SK-N-SH treated with all-trans-retinoic acid at 6 μM for 48 hours (cell line): ENCODE data around the gene CYP2U1.

ENCODE experiments used
- ARNTL ChIP-seq: fragments of 450-650 bp; formaldehyde crosslinking; IDR thresholded peaks from 2 replicates; pipeline ENCODE4 v1.5.0; 2020; ENCODE audit warnings: low read depth, mild to moderate bottlenecking, moderate library complexity, borderline replicate concordance
- CSDC2 ChIP-seq: fragments of 250-450 bp; sonication (Bioruptor Pico); IDR thresholded peaks from 2 replicates; pipeline ENCODE4 v1.5.0; 2020; ENCODE audit warnings: mild to moderate bottlenecking, moderate library complexity
- ESRRG ChIP-seq: fragments of 250-450 bp; sonication (Bioruptor Pico); IDR thresholded peaks from 2 replicates; pipeline ENCODE4 v1.6.1; 2021; ENCODE audit warnings: mild to moderate bottlenecking
- ISL1 ChIP-seq: fragments of 250-450 bp; sonication (Bioruptor Pico); IDR thresholded peaks from 2 replicates; pipeline ENCODE4 v2.1.2; 2022; ENCODE audit warnings: mild to moderate bottlenecking, moderate library complexity
- RARB ChIP-seq: fragments of 250-450 bp; sonication (Bioruptor Pico); IDR thresholded peaks from 2 replicates; pipeline ENCODE4 v1.8.0; 2021; ENCODE audit warnings: mild to moderate bottlenecking, moderate library complexity
- TCF4 ChIP-seq: fragments of 250-450 bp; sonication (Bioruptor Pico); IDR thresholded peaks from 2 replicates; pipeline ENCODE4 v1.8.0; 2021; ENCODE audit warnings: mild to moderate bottlenecking, moderate library complexity, borderline replicate concordance
- ZFP30 ChIP-seq: fragments of 450-650 bp; formaldehyde crosslinking; IDR thresholded peaks from 2 replicates; pipeline ENCODE4 v1.5.0; 2022; ENCODE audit warnings: mild to moderate bottlenecking, moderate library complexity
- ZNF70 ChIP-seq: fragments of 450-650 bp; formaldehyde crosslinking; IDR thresholded peaks from 2 replicates; pipeline ENCODE4 v1.5.0; 2020; ENCODE audit warnings: mild to moderate bottlenecking, moderate library complexity
- ZNF8 ChIP-seq: fragments of 450-650 bp; formaldehyde crosslinking; IDR thresholded peaks from 2 replicates; pipeline ENCODE4 v1.5.0; 2020; ENCODE audit warnings: mild to moderate bottlenecking, moderate library complexity
- TF ChIP-seq, protein P1 (sequence below): fragments of 250-450 bp; sonication (Bioruptor Pico); IDR thresholded peaks from 2 replicates; pipeline ENCODE4 v1.8.0; 2020; ENCODE audit warnings: mild to moderate bottlenecking, moderate library complexity, borderline replicate concordance

DNA sequence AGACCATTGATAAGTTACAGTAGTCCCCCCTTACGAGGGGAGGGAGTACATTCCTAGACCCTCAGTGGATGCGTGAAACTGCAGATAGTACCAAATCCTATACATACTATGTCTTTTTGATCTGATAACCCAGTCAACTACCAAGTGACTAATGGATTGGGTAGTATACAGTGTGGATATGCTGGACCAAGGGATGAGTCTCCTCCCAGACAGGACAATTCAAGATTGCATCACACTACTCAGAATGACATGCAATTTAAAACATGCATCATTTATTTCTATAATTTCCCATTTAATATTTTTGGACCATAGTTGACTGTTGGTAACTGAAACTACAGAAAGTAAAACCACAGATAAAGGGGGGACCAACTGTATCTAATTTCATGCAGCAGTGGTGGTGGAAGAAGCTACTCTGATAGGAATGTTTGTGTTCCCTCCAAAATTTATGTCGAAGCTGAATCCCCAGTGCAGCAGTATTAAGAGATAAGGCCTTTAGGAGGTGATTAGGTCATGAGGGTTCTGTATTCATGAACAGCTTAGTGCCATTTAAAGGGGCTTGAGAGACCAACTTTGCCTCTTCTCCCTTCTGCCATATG, 70.3 kb downstream of the CYP2U1 start:
- TF ChIP-seq ZNF8 (CRISPR knock-in tag), result no peak
- TF ChIP-seq, protein P1, sequence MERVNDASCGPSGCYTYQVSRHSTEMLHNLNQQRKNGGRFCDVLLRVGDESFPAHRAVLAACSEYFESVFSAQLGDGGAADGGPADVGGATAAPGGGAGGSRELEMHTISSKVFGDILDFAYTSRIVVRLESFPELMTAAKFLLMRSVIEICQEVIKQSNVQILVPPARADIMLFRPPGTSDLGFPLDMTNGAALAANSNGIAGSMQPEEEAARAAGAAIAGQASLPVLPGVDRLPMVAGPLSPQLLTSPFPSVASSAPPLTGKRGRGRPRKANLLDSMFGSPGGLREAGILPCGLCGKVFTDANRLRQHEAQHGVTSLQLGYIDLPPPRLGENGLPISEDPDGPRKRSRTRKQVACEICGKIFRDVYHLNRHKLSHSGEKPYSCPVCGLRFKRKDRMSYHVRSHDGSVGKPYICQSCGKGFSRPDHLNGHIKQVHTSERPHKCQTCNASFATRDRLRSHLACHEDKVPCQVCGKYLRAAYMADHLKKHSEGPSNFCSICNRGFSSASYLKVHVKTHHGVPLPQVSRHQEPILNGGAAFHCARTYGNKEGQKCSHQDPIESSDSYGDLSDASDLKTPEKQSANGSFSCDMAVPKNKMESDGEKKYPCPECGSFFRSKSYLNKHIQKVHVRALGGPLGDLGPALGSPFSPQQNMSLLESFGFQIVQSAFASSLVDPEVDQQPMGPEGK (CRISPR knock-in tag), result no peak
- TF ChIP-seq CSDC2 (CRISPR knock-in tag), result no peak
- TF ChIP-seq RARB (CRISPR knock-in tag), result no peak
- no peak for TF ChIP-seq ZNF70 (CRISPR knock-in tag)
- no peak for TF ChIP-seq ISL1 (CRISPR knock-in tag)
- no peak for TF ChIP-seq ARNTL (CRISPR knock-in tag)
- no peak for TF ChIP-seq ZFP30
- TF ChIP-seq TCF4 (CRISPR knock-in tag), result no peak
- no peak for TF ChIP-seq ESRRG (CRISPR knock-in tag)
